ENCODE measurements around the gene GID8.

DNA sequence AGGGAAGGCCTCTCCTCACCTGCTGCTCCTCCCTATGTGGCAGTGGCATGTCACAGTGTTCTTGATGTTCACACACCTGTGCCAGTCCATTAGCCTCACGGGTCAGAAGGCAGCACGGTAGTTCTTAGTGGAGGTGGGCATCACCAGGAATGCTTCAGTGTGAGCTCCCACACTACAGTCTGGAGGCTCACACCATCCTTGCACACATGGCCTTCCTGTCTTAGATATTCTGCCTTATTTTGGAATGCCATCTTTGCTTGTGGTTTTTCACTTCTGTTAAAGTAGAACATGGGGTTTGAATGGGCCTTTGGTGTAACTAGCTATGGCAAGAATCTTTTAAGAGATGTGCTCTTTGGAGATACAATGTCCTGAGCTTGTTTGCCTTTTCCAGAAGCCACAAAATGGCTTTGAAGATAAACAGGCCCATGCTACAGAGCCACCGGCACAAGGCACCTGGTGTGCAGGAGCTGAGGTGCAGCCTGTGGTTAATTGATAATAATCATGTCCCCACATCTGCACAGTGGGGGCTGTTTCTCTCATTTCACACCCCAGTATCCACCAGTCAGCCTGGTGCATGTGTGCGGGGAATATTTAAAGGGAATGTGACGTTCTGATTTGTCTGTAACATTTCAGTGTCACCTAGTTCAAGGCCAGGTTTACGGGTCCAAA lies 11.3 kb downstream of the GID8 start:
- TF ChIP-seq, protein P1, sequence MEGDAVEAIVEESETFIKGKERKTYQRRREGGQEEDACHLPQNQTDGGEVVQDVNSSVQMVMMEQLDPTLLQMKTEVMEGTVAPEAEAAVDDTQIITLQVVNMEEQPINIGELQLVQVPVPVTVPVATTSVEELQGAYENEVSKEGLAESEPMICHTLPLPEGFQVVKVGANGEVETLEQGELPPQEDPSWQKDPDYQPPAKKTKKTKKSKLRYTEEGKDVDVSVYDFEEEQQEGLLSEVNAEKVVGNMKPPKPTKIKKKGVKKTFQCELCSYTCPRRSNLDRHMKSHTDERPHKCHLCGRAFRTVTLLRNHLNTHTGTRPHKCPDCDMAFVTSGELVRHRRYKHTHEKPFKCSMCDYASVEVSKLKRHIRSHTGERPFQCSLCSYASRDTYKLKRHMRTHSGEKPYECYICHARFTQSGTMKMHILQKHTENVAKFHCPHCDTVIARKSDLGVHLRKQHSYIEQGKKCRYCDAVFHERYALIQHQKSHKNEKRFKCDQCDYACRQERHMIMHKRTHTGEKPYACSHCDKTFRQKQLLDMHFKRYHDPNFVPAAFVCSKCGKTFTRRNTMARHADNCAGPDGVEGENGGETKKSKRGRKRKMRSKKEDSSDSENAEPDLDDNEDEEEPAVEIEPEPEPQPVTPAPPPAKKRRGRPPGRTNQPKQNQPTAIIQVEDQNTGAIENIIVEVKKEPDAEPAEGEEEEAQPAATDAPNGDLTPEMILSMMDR (IDR thresholded peaks at IDR 0.05), result no peak
- no peak for TF ChIP-seq EP300 (IDR thresholded peaks at IDR 0.05)
